Hepatocyte (in vitro differentiated cells): Measurements from ENCODE around the gene HSD17B14.

Experiments
- CTCF ChIP-seq: fragments of 200-600 bp; sonication (generic); IDR thresholded peaks from 2 replicates; pipeline ENCODE4 v1.5.1; 2016; ENCODE audit warnings: antibody characterized with exemption, mild to moderate bottlenecking; ENCODE audit not compliant: poor library complexity
- EZH2 ChIP-seq: fragments of 200-600 bp; sonication (generic); IDR thresholded peaks from 2 replicates; pipeline ENCODE4 v1.6.1; 2016; ENCODE audit warnings: antibody characterized with exemption, mild to moderate bottlenecking, borderline replicate concordance
- EZH2phosphoT487 ChIP-seq: fragments of 200-600 bp; sonication (generic); IDR thresholded peaks from one replicate; pipeline ENCODE4 v1.6.1; 2018; ENCODE audit warnings: antibody characterized with exemption, mild to moderate bottlenecking, low read depth, moderate library complexity; ENCODE audit not compliant: unreplicated experiment, severe bottlenecking

DNA sequence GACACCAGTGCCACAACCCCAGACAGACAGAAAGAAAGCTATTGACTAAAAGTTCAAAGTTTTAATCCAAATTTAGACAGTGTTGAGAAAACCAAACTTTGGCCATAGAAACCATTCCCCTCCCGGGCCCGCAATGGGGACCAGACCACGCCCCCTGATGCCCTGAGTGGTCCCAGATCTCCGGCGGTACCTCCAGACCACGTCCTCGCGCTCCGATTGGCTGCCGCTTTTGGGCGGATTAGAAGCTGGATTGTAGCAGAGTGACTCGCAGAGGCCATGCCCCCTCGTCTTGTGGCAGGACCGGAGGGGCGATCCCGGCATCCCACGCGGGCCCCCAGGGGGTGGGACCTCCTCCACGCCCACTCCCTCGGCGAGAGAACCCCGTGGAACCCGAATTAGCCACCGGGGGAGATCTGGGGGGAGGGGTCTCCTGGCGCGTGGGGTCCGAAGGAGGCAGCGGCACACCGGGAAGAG, 797 bp upstream of the HSD17B14 start:
- TF ChIP-seq CTCF (no peak), EZH2phosphoT487 (no peak), EZH2 (no peak)
